HG03097 (cell line): ENCODE measurements around the gene ATP8B1.

Source experiments
- ATAC-seq: cut with Tn5 transposase; IDR thresholded peaks from one replicate; pipeline ENCODE4 v1.9.1; 2021; ENCODE audit not compliant: unreplicated experiment, low FRiP score

Gene ATP8B1

DNA sequence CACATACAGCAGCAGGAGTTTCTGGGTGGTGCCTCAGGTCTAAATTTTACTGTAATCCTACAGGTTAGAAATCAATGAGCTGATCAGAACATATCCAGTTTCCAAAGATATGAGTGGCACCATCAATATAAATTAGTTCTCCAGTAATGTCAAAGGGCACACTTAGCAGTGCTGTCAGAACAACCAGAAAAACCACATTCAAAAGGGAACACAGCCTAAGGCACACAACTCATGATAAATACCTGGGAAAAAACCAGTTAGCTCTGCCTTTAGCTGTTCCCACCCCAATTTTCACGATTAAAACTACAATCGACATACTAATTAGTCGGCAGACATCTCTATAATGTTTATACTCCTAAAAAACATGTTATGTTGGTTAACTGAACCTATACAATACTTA lies 31.5 kb downstream of the ATP8B1 start:
- no peak for ATAC-seq

DNA sequence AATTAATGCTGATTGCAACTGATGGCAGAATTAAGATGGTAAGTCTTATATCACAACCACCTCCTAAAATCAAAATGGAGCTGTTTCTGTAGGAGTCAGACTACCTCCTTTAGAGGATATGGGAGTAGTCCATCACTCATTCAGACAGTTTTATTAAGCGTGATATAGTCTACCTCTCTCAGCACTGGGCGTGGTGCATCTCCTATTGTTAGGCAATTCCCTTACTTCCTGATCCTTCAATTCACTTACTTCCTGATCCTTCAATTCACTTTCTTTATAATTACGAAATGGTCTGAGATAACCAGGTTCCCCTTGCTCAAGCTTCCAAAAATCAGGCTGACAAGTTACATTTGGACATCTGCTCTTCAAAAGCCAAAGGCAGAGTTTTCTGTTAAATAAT lies 31.9 kb downstream of the ATP8B1 start:
- ATAC-seq: no peak

DNA sequence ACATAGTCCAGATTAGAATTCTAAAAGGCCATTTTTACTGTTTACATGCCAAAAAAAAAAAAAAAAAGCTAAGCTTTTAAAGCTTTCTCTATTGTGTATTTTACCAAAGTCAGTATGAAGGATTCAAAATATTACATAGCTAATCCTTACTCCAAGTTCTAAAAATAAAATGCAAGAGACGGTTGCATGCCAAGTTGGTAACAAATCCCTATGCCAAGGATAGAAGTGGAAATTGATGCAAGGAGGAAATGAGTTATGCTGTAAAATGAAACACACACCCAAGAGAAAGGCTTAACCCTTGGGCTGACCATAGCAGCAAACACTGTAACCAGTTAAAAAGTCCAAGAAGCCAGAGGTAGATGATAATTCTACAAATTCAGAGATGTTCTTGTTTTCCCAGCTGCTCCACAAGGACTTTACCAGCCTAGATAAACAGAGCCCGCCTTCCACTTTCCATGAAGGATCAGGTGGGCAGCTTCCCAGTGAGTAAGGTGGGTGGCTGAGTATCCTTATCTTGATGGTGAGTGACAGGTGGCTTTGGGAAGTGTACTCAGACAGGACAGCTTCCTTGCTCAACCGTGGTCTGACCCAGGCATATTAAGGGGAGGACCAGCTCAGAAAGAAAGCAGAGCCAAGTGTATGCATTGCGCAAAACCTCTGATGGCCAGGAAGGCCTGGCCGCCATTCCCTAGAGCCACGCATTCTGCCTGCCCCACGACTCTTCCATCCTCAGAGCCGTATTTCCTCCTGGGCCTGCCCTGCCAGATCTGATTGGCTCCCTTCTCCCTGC lies 34.4 kb downstream of the ATP8B1 start:
- ATAC-seq: no peak

DNA sequence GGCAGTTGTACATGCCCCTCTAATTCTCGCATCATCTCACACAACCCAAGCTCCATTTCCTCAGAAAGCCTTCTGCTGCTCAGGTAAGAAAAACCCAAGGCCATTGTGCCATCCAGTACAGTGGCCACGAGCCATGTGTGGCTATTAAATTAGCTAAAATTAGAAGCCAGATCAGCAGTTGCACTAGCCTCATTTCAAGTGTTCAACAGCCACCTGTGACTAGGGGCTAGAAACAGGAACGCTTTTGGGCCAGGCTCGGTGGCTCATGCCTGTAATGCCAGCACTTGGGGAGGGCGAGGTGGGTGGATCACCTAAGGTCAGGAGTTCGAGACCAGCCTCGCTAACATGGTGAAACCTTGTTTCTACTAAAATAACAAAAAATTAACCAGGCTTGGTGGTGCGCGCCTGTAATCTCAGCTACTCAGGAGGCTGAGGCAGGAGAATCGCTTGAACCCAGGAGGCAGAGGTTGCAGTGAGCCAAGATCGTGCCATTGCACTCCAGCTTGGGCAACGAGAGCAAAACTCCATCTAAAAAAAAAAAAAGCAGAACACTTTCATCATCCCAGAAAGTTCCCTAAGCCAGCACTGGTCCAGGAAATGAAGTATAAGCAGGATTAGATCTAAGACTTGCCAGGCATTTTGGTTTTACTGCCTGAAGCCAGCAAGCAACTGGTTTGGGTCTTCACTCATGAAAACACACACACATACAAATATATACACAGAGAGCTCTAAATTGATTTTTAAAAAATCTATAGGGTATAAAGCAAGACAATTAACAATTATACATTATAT lies 35.7 kb downstream of the ATP8B1 start:
- ATAC-seq: no peak

DNA sequence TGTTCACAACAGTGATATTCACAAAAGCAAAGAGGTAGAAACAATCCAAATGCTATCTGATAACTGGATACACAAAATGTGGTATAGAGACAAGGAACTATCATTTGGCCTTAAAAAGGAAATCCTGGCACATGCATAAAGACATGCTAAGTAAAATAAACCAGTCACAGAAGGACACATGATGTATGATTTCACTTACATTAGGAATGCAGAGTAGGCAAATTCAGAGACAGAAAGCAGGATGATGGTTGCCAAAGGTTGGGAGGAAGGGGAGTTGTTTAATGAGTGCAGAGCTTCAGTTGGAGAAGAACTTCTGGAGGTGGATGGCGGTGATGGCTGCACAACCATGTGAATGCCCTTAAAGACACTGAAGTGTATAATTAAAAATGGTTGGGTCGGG lies 38.1 kb downstream of the ATP8B1 start:
- no peak for ATAC-seq

GRCh38 chr18:57764087-57764486 lies 39.0 kb downstream of the ATP8B1 start:
- no peak for ATAC-seq

DNA sequence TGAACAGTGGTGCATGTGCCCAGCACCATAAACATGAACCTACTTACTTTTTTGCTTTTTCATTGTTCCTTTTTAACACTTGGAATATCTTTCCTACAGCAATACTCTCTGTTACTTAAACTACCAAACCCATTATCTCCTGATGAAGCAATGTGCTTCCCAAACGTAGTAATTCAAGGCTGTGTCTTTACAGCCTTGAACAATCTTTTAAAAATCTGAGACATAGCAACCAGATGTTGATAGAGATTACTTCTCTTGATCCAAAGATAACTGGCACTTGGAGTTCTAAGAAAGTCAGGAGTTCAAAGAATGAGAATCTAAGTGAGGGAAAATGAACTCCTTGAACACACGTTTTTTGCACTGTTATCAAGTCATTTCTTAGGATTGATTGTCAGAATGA lies 40.4 kb downstream of the ATP8B1 start:
- ATAC-seq: no peak

DNA sequence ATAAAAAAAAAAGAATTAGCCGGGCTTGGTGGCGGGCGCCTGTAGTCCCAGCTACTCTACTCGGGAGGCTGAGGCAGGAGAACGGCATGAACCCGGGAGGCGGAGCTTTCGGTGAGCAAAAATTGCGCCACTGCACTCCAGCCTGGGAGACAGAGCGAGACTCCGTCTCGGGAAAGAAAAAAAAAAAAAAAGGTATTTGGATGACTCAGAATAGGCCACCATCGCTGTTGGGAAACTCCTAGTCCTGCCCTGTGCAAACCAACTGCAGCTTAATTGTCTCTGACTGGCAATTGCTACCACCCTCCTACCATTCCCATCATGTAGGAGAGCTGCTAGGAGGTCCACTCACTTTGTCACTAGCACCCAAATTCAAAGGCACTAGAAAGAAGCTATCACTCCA lies 43.5 kb downstream of the ATP8B1 start:
- no peak for ATAC-seq

DNA sequence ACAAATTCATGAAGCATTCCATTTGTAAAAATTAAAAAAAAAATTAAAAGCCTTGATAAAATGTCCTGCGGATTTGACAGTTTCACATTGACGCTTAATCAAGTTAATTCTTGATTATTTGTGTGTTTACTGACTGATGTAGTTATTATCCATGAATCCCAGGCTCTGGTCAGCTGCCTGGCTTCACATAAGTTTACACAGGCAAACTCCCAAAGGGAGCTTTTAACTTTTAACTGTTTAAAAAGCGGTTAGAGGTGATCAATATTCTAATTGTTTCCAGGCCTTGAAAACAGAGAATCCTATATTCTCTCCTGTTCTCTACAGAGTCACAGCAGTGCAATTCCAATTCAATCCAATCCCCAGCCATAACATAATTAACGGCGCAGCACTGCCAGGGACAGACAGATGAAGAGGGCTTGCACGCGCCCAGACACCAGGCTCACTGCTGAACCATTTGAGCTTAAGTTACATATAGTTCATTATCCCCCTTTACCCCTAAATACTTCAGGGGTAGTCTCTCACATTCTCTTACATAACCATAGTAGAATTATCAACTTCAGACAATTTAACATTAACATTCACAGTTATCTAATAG lies 47.5 kb downstream of the ATP8B1 start:
- ATAC-seq: no peak

- peak; percentile 95 for ATAC-seq
Measured at GRCh38 chr18:57754577-57755338, 48.4 kb downstream of the ATP8B1 start.

DNA sequence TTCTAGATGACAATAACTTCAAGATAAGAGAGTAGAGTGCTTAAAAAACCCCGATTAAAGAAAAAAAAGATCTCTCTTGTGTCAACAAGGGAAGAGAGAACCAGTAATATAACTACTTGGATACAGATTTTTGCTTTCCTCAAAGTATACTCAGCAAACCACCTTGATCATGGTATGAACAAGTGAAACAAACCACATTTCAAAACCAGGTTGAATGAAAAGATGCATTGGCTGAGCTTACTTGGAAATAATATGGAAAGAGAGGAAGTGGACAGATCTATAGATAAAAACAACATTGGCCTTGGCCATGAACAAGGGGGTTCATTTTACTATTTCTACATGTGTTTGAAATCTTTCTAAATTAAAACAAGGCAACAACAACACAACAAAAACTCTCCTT lies 50.1 kb downstream of the ATP8B1 start:
- no peak for ATAC-seq

DNA sequence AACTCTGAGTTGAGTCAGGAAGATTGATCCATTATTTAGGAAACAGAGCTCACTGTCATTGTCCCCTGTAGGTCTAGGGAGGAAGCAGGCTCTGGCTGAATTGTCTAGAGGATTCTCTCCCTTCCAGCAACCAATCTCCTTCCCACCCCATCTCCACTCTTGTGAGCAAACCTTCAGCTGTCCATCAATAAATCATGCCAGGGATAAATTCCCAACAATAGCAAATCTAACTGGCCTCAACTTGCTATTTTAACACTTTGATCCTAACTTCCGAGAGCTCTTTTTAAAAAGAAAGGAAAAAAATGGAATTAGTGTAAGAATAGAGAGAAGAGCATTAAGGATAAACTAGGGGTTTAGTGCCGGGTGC lies 53.5 kb downstream of the ATP8B1 start:
- ATAC-seq: no peak

DNA sequence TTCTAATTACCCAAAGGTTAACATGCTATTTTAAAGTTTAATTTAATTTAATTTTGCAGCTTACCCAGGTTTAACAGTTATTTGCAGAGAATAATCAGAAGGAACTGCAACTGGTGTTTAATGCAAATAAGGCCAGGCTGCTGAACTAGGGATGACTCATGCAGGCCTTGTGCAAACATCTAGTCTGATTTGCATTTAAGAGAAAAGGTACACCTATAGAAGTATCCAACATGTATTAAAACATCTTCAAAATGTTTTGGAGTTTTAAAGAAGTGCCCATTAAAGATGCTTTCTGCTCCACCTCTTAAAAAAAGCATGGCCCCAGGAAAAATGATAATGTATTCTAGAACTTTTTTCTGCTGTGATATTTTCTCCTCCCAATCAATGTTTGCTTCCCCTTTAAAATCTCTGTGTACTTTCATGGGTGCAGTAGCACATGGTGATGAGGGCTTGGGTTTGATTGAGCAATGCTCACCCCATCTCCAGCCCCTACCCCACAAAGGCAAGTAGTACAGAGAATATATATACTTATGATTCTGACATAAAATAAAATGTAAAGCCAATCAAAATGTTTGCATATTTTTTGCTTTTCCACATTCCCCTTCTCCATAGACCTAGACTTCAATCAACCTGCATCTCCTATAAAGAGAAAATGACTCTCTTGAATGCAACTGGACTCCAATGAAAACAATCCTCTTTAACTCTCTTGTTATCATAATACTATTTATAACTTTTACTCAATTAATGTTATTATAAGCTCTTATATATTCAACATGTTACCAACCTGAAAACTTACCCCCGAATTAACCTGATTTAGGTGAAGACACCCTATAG lies 54.1 kb downstream of the ATP8B1 start:
- ATAC-seq: peak; percentile 52

- no peak for ATAC-seq
Measured at GRCh38 chr18:57747809-57748680, 55.1 kb downstream of the ATP8B1 start.

DNA sequence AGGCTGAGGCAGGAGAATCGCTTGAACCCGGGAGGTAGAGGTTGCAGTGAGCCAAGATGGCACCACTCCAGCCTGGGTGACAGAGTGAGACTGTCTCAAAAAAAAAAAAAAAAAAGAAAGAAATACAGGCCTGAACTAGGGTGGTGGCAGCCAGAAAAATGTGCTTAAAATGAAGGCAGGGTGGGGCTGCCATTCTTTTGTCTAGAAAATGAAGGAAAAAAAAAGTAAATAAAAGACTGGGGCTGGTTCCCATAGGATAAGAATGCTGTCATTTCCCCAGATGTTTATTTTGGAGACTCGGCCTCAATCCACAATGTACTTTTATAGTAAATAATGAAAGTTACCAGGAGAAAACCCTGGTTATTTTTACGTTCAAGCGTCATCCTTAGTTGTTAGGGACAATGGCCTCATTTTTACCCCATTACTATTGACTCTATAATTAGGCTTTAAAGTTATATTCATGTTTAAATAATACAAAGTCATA lies 58.9 kb downstream of the ATP8B1 start:
- ATAC-seq: no peak

DNA sequence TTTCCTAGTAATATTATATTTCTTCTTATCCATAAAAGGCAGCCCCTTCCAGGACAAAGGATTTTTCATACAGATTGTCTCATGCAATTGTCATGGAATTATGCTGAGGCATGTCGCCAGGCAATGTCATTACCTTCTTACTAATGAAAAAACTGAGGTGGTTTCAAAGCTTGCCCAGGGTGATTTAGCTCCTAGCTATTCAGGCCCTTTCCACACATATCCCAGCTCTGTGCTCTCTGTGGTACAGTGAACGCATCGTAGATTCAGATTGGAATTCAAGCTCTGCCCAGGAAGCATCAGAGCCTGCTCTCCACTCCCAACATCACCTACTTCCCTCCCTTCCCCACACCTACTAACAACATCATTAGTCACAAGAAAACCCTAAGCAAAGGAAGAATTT lies 60.1 kb downstream of the ATP8B1 start:
- ATAC-seq: no peak

DNA sequence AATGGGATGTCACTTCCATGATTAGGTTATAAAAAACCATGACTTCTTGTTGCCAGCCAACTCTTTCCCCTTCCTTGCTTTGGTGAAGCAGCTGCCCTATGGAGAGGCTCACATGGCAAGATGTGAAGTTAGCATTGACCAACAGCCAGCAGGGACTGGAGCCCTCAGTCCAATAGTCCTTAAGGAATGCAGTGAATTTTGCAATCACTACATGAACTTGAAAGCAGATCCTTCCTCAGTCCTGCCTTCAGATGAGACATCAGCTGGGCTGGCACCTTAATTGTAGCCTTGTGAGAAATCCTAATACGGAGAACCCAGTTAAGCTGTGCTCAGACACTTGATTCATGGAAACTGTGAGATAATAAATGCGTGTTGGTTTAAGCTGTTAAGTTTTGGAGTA lies 61.8 kb downstream of the ATP8B1 start:
- no peak for ATAC-seq

- no peak for ATAC-seq
Measured at GRCh38 chr18:57738078-57738477, 65.0 kb downstream of the ATP8B1 start.
